Measurements from ENCODE around the gene DENR.
"Not testable (repeated sequence)": the region's sequence is repeated elsewhere in the genome, so short reads cannot be mapped to it uniquely, and the experiment has no call there.

The DENR gene, protein sequence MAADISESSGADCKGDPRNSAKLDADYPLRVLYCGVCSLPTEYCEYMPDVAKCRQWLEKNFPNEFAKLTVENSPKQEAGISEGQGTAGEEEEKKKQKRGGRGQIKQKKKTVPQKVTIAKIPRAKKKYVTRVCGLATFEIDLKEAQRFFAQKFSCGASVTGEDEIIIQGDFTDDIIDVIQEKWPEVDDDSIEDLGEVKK

DNA sequence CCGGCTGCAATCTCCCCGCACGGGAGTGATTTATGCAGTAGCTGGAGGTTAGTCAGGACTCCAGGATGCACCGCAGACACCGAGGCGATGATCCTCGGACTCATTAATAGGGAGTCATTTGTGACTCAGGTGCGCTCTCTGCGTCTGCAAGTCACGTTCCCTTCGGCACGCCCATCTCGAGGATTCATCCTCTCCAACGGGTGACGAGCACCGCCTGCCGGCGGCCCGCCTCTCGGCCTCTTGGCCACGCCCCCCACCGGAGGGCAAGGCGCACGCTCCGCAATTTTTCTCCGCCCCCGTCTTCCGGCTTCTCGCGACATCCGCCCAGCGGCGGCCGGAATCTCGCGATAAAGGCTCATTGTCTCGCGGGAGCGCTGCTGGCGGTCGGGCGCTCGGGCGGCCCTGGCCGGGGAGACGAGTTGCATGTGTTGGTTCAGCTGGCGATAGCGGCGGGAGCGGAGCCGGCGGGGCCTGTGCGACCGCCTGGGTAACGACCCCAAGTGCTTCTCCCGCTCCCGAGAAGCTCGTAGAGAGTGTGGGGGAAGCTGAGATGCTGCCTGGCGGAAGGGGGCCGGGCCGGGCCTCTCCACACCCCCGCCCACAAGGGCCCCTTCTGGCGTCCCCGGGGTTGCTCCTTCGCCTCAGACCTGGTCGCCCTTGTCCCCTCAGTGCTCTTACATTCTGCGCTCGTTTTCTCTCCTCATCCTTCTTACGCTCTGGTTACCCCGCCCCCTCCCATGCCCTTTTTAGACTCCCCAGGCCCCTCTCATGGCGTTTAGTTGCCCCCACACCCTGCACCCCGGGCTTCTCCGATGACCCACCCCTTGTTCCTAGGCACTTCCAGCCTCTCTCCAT lies at the start of gene DENR:
Gene DENR, plus strand, starts transcription at position 361 of the 855 bp plus-strand sequence. CDS start 878 bp downstream, outside the sequence.
- TF ChIP-seq, protein P1, sequence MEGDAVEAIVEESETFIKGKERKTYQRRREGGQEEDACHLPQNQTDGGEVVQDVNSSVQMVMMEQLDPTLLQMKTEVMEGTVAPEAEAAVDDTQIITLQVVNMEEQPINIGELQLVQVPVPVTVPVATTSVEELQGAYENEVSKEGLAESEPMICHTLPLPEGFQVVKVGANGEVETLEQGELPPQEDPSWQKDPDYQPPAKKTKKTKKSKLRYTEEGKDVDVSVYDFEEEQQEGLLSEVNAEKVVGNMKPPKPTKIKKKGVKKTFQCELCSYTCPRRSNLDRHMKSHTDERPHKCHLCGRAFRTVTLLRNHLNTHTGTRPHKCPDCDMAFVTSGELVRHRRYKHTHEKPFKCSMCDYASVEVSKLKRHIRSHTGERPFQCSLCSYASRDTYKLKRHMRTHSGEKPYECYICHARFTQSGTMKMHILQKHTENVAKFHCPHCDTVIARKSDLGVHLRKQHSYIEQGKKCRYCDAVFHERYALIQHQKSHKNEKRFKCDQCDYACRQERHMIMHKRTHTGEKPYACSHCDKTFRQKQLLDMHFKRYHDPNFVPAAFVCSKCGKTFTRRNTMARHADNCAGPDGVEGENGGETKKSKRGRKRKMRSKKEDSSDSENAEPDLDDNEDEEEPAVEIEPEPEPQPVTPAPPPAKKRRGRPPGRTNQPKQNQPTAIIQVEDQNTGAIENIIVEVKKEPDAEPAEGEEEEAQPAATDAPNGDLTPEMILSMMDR (IDR thresholded peaks at IDR 0.05; ENCODE audit: low read depth, low read length, missing control alignments), result peak; percentile 89
- peak; percentile 94 for DNase-seq (ENCODE audit: extremely low read depth, low read depth)
- peak within 1 kb of the TSS; percentile 66 for H3K4me3 ChIP-seq (replicated peaks; ENCODE audit: low read depth, low read length)

DNA sequence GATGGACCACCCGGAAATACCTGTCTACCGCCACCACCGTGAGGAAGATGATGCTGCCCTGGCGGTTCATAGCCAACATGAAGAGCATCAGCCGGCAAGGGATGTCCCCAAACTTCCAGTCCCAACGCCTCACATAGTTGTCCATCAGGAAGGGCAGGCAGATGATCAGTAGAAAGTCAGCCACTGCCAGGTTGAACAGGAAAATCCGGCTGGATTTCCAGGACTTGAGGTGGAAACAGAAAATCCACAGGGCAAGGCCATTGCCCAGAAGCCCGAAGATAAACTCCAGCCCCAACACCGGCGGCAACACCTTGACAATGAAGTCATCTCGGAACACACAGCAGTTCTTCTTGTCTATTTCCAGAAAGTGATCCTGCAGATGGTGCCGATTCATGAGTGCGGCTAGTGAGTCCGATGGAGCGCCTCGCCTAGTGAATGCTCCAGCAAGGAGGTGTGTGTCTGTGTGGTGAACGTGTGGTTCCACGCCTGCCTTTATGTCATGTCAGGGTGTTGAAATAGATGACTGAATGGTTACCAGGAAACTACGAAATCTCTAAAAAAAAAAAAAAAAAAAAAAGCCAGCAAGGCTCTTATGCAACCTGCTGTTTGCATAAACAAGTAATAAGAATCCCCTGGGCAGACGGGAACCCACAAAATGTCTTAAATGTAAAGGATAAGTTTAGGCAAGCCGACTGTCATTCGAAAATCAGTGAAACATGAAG lies 49.6 kb upstream of the DENR start, which contains the start of gene HCAR2:
Gene HCAR2, minus strand, starts transcription at position 468 of the 722 bp plus-strand sequence. Its CDS starts 74 bp downstream, at position 394.
- DNase-seq (ENCODE audit: extremely low read depth, low read depth); H3K4me3 ChIP-seq (replicated peaks; ENCODE audit: low read depth, low read length): not testable (repeated sequence)

DNA sequence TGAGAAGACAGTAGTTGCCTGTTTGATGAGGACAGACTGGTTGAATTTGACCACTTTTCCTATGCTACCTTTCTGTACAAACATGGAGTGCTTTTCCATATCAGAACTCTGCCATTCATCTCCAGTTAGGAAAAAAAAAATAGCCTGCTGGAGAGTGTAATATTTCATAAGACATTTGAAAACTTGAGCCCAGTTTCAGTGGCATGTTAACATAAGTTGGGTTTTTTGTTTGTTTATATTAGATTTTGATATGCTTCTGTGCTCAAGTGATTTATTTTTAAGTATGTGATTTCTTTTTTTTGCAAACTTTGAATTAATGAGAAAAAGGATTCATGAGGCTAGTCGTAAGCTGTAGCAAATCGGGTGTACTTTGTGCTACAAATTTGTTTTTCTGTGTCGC lies 48.8 kb upstream of the DENR start:
- DNase-seq (ENCODE audit: extremely low read depth, low read depth); H3K4me3 ChIP-seq (replicated peaks; ENCODE audit: low read depth, low read length): not testable (repeated sequence)

DNA sequence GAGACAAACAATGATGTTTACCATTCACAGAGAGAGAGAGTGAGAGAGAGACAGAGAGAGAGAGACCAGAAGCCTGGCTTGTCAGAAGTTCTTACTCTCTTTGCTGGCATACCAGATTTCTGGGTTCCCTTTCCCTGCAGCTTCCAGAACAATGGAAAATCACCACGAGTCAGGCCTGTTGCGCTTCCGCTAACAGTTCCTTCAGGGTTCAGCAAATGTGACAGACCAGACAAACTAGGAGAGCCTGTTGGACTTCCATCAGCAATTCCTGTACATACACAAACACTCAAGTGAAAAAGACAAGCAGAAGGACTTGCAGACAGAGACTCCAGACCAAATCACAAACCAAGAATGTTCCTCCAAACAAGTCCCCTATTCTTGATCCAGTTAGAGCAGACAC lies 43.3 kb upstream of the DENR start:
- not testable (repeated sequence) for DNase-seq (ENCODE audit: extremely low read depth, low read depth); H3K4me3 ChIP-seq (replicated peaks; ENCODE audit: low read depth, low read length)

DNA sequence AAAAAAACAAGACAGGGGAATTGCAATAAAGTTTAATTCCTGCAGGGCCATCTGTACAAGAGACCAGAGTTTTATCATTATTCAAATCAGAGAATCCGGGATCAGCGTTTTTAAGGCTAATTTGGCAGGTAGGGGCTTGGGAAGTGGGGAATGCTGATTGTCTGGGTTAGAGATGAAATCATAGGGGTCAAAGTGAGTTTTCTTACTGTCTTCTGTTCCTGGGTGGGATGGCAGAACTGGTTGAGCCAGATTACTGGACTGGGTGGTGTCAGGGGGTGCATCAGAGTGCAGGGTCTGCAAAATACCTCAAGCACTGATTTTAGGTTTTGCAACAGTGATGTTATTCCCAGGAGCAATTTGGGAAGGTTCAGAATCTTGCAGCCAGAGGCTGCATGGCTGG lies 42.3 kb upstream of the DENR start:
- H3K4me3 ChIP-seq (replicated peaks; ENCODE audit: low read depth, low read length); DNase-seq (ENCODE audit: extremely low read depth, low read depth): not testable (repeated sequence)

DNA sequence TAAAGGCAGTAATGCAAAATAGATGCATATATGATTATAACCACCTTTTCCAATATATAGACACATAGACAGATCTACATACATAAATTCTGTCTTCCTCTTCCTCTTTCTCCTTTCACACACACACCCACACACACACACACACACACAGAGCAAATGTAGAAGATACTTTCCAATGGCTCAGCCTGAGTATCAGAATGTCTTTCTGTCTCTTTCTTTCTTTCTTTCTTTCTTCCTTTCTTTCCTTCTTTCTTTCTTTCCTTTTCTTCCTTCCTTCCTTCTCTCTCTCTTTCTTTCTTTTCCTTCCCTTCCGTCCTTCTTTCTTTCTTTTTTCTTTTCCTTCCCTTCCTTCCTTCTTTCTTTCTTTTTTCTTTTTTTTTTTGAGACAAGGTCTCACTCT lies 41.4 kb upstream of the DENR start:
- not testable (repeated sequence) for H3K4me3 ChIP-seq (replicated peaks; ENCODE audit: low read depth, low read length); DNase-seq (ENCODE audit: extremely low read depth, low read depth)

DNA sequence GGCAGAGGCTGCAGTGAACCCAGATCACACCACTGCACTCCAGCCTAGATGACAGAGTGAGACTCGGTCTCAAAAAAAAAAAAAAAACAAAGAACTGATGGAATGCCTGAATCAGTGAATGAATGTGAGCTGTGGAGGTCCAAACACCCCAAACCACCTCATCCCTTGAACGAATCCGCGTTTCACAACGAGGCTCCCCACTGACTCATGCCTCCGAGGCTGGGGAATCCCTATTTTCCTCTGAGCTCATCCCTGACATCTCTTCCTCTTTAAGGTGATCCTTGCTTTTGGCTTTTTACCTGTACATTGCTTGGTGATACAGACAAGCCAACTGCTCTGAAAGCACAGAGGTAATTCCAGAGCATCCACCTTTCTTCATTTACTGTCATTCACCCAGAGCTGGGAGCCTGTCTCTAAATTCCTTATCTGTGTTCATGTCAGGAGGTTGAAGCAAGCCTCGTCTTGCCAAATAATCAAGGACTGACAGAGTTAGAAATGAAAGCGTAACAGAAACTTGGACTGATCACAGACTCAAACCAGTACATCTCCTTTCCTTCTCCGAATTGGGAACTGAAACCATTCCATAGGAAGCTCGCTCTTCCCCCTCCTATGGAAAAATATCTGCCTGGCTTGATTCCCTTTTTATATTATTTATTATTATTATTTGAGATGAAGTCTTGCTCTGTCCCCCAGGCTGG lies 39.0 kb upstream of the DENR start:
- not testable (repeated sequence) for DNase-seq (ENCODE audit: extremely low read depth, low read depth); H3K4me3 ChIP-seq (replicated peaks; ENCODE audit: low read depth, low read length)

DNA sequence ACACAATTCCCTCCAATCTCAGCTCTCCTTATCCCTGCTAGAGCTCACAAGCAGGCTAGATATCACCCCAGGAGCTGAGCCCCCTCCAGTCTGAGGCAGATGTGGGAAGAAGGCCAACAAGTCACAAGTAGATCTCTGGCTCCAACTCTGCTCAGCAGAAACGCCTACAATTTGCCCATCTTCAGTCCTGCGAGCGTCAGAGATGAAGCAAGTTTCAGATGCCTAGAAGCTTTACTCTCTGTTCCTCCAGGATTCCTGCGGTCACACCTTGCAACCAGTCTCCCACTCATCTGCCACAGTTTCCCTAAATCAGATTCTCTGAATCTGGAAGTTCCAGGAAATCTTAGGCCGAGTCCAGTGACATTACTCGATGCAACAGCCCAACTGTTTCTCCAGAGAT lies 37.4 kb upstream of the DENR start:
- H3K4me3 ChIP-seq (replicated peaks; ENCODE audit: low read depth, low read length); DNase-seq (ENCODE audit: extremely low read depth, low read depth): not testable (repeated sequence)

DNA sequence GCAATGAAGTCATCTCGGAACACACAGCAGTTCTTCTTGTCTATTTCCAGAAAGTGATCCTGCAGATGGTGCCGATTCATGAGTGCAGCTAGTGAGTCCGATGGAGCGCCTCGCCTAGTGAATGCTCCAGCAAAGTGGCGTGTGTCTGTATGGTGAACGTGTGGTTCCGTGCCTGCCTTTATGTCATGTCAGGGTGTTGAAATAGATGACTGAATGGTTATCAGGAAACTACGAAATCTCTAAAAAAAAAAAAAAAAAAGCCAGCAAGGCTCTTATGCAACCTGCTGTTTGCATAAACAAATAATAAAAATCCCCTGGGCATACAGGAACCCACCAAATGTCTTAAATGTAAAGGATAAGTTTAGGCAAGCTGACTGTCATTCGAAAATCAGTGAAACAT lies 36.0 kb upstream of the DENR start, which contains the start of gene HCAR3:
Gene HCAR3, minus strand, starts transcription at position 154 of the 400 bp plus-strand sequence. Its CDS starts 74 bp downstream, at position 80.
- DNase-seq (ENCODE audit: extremely low read depth, low read depth); H3K4me3 ChIP-seq (replicated peaks; ENCODE audit: low read depth, low read length): not testable (repeated sequence)

DNA sequence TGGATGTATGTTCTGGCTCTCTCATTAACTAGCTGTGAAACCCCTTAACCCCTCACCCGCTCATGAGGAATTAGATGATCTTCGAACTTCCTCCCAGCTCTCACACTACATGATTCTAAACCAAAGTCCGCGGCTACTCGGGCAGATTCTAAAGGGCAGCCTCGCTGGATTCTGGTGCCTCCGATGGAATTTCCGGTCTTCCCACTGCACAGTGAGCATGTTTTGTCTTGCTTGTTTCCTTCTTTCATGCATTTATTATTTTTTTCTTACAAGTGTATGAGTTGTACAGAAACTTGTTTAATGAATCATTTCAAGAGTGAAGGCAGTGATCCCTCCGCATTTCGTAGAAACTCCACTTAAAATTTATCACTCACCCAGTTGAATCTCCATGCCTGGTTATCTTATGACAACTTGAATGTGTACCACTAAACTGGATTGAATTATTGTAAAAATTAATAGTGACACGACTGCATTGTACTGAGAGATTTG lies 31.5 kb upstream of the DENR start:
- TF ChIP-seq, protein P1 (IDR thresholded peaks at IDR 0.05; ENCODE audit: low read depth, low read length, missing control alignments), result no peak
- no peak overlapping the region for H3K4me3 ChIP-seq (replicated peaks; ENCODE audit: low read depth, low read length)
- no peak for DNase-seq (ENCODE audit: extremely low read depth, low read depth)
